GM10248 (cell line): ENCODE results near the gene GNG7.
A peak's percentile ranks its signal among the peaks of the same experiment; 100 is the strongest.

ENCODE experiments used
- CTCF ChIA-PET: fragments of 300-600 bp; sonication (Branson Sonifier 250); formaldehyde crosslinking; extraction: SDS; loops from one replicate; lab custom pipeline; 2021; ENCODE audit warnings: antibody characterized with exemption; lab: Yijun Ruan, JAX
- POLR2A ChIA-PET: fragments of 350-650 bp; sonication (Branson Sonifier 250); formaldehyde crosslinking; extraction: SDS; loops from one replicate; lab custom pipeline; 2020; ENCODE audit warnings: antibody characterized with exemption; lab: Yijun Ruan, JAX
- DNase-seq: peaks from one replicate; pipeline ENCODE4 v3.0.0; 2012; ENCODE audit errors: extremely low spot score
- CTCF ChIP-seq: IDR thresholded peaks from 2 replicates; pipeline ENCODE4 v1.5.1; 2012; ENCODE audit warnings: mild to moderate bottlenecking, low read depth; ENCODE audit errors: extremely low read depth, missing control alignments, control extremely low read depth

The GNG7 gene

GRCh38 chr19:2665103-2665502, 37.4 kb downstream of the GNG7 start:
- no peak for TF ChIP-seq CTCF
- CTCF ChIA-PET: interaction anchor here (0.6 kb wide), 1 partner anchor 17 kb away, joined by 3 read pairs; no protein-coding TSS in a partner anchor
- DNase-seq: no peak
- POLR2A ChIA-PET: no interaction called here

- DNase-seq: peak; percentile 74
- peak; percentile 27 for TF ChIP-seq CTCF
- ChIA-PET CTCF (no interaction called here), POLR2A (no interaction called here)
Measured at GRCh38 chr19:2663920-2664571, 38.4 kb downstream of the GNG7 start.

- POLR2A ChIA-PET: interaction anchor here (0.7 kb wide), 1 partner anchor 116 kb away, joined by 9 read pairs; no protein-coding TSS in a partner anchor
- TF ChIP-seq CTCF: no peak
- DNase-seq: no peak
- CTCF ChIA-PET: interaction anchor here (1.0 to 2.8 kb wide), 3 partner anchors 13 to 88 kb away, joined by 3 to 18 read pairs (median 4); no protein-coding TSS in a partner anchor
Measured at GRCh38 chr19:2661615-2662014, 40.9 kb downstream of the GNG7 start.

GRCh38 chr19:2659856-2660432, 42.5 kb downstream of the GNG7 start:
- ChIA-PET POLR2A (no interaction called here), CTCF (interaction anchor here (0.9 to 1.8 kb wide), 3 partner anchors 12 to 181 kb away, joined by 3 to 8 read pairs (median 3); partner anchors contain the start of gene ZNF555)
- no peak for DNase-seq
- TF ChIP-seq CTCF: no peak

- ChIA-PET CTCF (interaction anchor here (2.2 kb wide), 1 partner anchor 8 kb away, joined by 16 read pairs; no protein-coding TSS in a partner anchor), POLR2A (no interaction called here)
- DNase-seq: no peak
- no peak for TF ChIP-seq CTCF
Measured at GRCh38 chr19:2656533-2656932, 46.0 kb downstream of the GNG7 start.

- ChIA-PET POLR2A (no interaction called here), CTCF (interaction anchor here (1.0 to 2.5 kb wide), 5 partner anchors 17 to 218 kb away, joined by 3 to 10 read pairs (median 4); no protein-coding TSS in a partner anchor)
- no peak for TF ChIP-seq CTCF
- DNase-seq: no peak
Measured at GRCh38 chr19:2653710-2654707, 48.5 kb downstream of the GNG7 start.
